Activated T-helper 1 cell treated with anti-CD3 and anti-CD28 coated beads, Interleukin-2, amount 50 U/mL, for 16 hours (primary cell): ENCODE measurements around the gene UFSP2.

Source experiments
- DNase-seq, 2 donors: peaks; one replicate each; pipeline ENCODE4 v3.0.0-alpha.2; 2020; ENCODE audit warnings: low read depth in 1 of 2, low spot score in 1 of 2

UFSP2 gene

GRCh38 chr4:185357733-185358440, 67.9 kb downstream of the UFSP2 start:
- DNase-seq: no peak

GRCh38 chr4:185357211-185357610, 68.6 kb downstream of the UFSP2 start:
- DNase-seq: no peak

GRCh38 chr4:185352741-185353140, 73.0 kb downstream of the UFSP2 start:
- DNase-seq: no peak

GRCh38 chr4:185352202-185352601, 73.6 kb downstream of the UFSP2 start:
- DNase-seq: no peak

- no peak for DNase-seq
These were observed 74.1 kb downstream of the UFSP2 start for GRCh38 chr4:185351691-185352090.
